HG03571 (cell line): ENCODE results near the gene PFDN1.
"Not testable (repeated sequence)": the region's sequence is repeated elsewhere in the genome, so short reads cannot be mapped to it uniquely, and the experiment has no call there.

Source experiments
- ATAC-seq: cut with Tn5 transposase; IDR thresholded peaks from one replicate; pipeline ENCODE4 v1.9.1; 2021; ENCODE audit not compliant: unreplicated experiment

The PFDN1 gene

DNA sequence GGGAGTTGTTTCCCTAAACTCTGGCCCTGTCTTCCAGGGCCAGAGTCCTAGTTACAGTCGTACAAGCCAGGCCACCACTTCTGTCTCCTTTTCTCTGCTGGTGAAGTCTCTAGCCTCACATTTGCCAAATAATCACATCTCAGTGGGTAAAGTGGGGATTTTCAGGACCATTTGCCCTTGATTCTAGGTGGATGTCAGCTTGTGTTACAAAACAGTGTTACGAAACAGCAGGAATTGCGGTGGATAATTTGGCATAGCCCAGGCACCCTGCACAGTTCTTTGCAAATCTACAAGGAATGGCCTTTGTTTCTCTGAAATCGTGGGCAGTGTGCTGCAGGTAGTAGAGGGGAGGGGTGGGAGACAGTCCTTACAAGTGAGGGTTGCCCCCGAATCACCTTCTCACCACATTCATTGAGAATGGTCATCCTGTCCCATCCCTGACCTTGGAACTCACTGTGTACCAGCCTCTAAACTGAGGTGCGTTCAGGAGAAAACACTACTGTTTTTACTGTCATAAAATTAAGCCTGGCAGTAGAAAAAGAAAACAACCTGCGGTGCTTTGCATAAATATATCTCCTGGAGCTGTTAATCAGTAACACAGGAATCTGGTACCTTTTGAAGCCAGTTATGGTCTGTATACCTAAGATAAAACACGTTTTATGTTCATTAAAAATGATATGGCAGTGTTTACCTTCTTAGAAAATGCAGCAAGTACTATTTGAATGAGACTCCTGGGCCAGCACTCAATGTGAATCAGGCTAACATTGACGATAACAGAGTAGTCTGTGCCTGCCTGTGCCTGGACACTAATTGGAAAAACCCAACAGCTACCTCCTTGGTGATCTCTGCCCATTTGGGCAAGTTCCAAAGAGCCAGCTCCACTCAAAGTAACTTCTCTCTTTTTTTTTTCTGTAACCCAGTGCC is 83.6 kb downstream of the PFDN1 start:
- peak; percentile 6 for ATAC-seq

DNA sequence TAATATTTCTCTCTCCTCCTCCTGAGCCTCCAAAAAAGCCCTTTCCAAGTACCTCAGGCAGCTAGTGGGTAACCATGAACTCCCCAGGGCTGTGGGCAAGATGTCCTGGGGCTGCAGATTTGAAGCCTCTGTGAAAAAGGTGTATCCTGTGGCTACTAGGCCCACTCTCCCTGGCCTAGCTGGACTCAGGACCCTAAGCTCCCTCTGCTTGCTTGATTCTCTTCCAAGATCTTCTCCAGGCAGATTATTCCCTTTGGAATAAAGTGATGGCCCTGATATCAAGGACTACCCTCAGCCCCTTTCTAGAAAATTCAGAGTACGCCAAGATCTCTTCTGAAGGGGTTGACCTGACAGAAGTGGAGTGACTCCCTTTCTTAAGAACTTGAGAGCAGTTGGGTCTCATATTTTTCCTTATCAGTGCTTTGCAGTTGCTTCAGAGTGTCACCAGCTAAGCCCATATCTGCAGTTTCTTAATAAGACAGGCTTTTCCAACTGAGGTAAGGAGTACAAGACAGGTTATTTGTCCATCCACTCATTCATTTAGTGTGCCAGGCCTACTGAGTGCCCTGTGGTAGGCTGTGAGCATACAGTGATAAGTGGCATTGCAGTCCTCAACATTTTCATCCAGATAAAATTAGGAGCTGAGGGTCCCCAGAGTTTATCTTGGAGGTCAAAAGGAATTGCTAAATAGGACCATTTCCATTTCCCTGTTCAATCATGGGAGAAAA is 85.4 kb downstream of the PFDN1 start:
- no peak for ATAC-seq

DNA sequence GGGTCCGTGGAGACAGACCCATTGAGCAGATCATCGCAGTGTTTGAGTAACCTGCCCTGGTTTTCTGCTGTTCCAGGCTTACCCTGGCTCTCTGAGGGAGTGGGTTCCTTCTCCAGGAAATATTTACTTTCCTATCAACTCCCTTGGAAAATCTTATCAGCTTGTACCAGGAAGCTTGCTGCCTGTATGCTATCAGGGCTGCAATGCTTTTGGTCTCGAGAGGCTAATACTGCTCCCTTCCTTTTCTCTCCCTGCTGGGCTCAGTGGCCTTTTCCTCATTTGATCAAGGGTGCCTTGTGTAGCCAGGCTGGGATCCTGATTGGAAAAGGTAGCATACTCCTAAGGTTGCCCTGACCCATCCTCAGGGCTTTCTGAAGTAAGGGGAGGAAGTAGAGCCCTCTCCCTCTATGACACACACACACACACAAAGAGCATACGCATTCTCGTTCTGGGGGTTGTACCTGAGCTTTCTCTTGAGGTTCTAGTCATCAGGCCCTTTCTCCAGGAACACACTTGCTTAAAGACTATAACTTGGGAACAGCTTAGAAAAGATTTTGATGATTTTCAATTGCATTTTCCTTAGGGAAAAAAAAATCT is 86.3 kb downstream of the PFDN1 start:
- ATAC-seq, result no peak

DNA sequence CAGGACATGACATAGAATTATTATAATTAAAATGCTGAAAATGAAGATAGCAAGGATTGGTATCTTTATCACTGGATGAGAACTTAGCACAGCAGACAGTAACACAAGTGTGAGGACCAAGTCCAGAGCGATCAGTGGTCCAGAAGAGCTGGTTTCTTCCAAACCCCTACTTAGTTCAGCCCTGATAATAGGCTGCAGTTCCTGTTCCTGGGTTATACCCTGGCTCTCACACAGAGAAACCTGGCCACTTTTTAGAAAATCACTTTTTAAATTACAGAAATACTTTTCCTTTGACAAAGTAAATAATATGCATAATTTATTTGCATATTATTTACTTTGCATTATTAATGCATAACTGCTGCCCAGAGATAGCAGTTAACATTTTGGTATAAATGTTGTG is 87.6 kb downstream of the PFDN1 start:
- no peak for ATAC-seq

DNA sequence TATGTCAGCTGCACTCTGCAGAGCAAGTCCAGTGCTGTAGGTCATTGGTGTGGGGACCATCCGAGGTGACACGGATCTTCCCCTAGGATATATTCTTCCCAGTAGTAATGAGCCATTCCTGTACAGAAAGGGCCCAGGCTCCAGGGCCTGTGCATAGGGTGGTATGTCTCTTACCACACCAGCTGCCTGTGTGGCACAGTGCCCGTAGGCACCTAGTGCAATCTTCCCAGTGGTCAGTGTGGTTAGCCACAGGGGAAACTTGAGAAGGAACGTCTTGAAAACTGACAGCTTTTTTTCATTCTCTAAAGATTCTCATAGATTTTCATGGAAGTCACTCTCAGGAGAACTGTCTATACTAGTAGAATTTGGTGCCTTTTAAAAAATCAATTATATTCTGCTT is 88.1 kb downstream of the PFDN1 start:
- ATAC-seq, result no peak

DNA sequence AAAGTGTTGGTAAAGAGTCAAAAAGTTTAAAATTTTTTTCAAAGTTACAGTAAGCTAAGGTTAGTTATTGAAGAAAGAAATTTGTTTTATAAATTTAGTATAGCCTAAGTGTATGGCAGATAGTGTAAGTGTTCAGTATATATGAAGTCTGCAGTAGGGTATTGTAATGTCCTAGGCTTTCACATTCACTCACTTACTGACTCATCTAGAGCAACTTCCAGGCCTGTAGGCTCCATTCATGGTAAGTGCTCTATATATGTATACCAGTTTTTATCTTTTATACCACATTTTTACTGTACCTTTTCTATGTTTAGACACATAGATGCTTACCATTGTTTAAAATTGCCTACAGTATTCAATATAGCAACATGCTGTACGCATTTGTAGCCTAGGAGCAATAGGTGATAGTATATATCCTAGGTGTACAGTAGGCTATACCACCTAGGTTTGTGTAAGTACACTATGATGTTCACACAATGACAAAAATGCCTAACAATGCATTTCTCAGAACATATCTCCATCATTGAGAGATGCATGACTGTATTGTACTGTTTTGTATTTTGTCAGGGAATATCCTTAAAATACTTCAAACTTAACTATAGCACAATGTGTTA is 89.4 kb downstream of the PFDN1 start:
- ATAC-seq, result no peak

DNA sequence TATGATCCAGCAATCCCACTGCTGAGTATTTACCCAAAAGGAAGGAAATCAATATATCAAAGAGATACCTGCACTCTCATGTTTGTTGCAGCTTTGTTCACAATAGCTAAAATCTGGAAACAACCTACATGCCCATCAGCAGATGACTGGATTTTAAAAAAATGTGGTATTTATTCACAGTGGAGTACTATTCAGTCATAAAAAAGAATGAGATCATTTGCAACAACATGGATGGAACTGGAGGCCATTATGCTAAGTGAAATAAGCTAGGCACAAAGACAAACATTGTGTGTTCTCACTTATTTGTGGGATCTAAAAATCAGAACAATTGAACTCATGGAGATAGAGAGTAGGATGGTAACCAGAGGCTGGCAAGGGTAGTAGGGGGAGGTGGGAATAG is 94.8 kb downstream of the PFDN1 start:
- no peak for ATAC-seq

DNA sequence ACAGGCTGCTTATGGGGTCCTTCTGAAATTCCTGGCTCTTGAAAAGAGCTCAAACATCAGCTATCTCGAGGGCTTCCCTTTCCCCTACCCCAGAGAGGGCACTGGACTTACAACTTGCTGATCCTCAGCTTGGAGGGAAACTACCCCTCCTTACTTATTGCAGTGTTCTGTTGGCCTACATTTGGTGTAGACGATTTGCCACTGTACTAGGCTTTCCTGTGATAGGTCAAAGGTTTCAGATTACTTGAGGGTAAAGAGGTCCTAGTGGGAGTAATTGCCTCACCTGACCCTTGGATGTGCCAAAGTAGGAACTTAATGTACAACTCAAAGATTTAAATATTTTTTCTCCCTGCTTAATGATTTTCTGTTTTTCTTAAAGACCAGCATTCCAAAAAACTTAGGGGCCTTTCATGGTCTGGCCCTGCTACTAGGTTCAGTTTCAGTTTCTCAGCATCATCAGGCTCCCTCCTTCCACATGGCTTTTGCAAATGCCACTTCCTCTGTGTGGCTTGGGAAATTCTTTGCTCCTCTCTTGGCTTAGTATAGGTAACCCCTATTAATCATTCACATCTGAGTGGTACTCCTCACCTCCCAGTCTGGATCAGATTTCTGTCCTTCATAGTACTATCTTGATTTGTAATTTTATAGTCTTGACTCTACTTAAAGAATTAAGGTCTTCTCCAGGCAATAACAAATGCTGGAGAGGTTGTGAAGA is 95.5 kb downstream of the PFDN1 start:
- peak; percentile 66 for ATAC-seq

DNA sequence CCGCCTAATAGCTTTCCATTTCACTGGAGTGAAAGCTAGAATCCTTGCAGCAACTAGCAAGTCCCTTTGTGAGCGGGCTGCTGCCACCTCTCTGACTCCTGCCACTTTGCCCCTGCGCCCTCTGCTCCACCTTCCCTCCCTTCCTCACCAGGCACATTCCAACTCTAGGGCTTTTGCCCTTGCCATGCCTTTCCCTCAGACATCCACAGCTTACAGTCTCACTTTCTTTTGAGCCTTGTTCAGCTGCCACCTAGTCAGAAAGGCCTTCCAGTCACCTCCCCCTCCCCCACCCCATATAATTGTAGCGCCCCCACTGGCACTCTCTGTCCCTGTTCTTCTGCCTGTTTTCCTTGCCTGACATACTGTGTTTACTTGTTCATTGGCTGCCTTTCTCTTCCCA is 96.9 kb downstream of the PFDN1 start:
- no peak for ATAC-seq

DNA sequence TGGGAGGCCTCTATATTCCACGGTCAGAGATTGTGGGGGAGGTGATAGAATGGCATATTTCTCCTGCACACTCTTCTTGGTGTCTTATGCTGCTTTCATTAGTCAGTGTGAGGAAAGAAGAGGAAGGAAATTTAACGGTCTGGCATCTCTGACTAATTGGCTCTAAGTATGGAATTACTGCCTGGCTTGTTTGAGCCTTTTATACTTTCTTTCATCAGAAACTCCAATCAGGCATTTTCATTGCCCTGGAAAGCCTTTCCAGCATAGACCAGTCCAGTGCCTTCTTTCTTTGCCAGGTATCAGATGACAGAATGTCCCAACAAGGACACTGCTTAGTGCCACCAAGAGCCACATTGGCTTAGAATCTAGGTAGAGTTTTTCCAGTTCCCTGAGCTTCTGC is 97.7 kb downstream of the PFDN1 start:
- ATAC-seq, result no peak

DNA sequence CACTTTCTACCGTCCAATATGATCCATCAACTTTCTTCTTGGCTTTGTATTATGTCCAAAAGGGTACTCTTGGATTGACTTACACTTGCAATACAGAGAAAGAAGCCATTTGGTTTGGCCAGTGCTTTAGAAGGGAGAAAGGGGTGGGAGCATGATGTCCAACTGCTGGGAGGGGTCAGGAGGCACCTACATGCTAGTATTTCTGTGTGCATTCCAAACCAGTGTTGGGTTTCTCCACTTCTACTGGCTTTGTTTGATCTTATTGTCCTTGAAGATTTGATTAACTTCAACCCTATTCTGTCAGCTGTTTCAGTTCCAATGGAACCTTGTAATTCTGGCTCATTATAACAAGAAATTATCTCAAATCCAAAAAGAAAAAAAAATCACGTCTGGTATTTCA is 100.3 kb downstream of the PFDN1 start:
- ATAC-seq, result no peak

DNA sequence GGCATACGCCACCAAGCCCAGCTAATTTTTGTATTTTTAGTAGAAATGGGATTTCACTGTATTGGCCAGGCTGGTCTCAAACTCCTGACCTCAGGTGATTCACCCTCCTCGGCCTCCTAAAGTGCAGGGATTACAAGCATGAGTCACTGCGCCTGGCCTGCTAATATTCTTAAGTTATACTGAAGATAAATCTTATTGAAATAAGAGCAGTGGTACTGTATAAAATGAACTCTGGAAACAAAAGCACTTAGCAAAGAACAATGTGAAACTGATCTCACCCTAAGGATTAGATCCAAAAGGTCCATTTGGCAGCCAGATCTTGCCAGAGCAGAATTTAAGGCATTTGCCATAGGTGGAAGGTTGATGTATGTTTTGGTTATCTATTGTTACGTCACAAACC is 100.8 kb downstream of the PFDN1 start:
- ATAC-seq, result no peak

DNA sequence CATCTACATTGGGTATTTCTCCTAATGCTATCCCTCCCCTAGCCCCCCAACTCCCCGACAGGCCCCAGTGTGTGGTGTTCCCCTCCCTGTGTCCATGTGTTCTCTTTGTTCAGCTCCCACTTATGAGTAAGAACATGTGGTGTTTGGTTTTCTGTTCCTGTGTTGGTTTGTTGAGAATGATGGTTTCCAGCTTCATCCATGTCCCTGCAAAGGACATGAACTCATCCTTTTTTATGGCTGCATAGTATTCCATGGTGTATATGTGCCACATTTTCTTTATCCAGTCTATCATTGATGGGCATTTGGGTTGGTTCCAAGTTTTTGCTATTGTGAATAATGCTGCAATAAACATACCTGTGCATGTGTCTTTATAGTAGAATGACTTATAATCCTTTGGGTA is 104.0 kb downstream of the PFDN1 start:
- ATAC-seq, result not testable (repeated sequence)

DNA sequence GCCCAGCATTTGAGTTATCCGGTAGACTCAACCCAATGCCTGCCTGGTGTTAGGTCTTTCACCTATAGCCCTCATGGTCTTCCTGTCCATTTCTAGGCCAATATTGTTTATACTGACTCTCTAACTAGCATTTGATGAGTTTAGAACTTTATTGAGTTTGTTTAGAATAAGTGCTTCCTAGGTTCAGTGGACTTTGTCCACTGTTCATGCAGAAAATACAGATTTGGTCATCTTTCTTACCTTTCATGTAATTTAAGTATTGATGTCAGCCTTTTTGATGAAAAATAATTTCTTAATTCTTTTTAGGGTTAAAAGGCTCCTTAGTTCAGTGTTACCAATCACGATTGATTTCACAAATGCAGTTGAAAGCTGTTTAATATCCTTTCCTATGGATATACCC is 105.9 kb downstream of the PFDN1 start:
- ATAC-seq, result no peak

DNA sequence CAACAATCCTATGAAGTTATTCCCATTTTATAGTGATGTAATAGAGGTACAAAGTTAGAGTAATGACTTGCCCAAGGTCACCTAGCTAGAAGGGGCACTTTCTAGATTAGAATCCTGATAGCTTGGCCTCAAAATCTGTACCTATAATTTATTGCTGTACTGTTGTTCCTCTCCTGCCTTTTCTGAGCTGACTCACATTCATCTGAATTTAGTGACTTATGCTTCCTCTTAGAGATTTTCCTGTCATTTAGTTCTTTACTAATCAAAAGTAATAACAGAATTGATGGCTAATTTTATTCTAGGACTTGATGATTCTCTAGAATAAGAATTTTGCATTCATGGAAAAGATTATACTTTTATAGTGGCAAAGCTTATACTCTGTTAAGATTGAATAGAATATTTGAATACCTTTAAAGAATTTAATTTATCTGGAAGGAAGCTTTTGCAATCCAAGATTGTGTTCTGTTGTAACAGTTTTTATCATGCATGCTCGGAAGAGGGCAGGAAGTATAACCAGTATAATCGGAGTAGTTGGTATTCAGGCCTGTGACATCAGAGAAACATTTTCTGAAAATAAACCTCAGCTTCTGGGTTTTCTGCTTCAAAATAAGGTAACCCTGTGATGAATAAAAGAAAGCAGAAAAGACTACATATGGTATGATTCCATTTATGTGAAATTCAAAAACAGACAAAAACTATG is 106.6 kb downstream of the PFDN1 start:
- no peak for ATAC-seq
